ENCODE results near the gene IBA57. TPM values are rescaled to one million over a fixed set of nuclear protein-coding genes. Genes with fewer than 3 reads are reported as not detected.

IBA57 gene
- total RNA-seq, 1 experiment from 2014 or later, result 3.6 TPM

DNA sequence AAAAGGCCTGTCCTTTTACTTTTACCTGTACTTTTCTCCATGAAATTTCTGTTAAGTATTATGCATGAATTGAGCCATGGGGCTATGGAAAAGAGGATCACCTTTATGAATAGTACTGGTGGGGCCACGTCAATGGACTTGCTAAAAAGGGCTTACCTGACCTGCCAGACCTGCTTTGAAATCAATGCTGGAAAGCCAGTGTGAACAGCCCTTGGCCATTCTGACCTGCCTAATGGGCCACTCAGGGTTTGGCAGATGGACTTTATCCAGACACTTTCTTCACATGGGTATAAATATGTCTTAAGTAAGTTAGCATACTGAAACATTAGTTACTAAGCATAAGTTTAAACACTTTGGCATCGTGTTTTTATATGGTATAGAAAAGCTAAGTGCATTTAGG, 33.8 kb upstream of the IBA57 start:
- Histone ChIP-seq H3K36me3 (ENCODE audit: insufficient read depth, low read length) (no peaks in the 10 kb centered on the region), H3K27me3 (ENCODE audit: low read length) (no peaks in the 10 kb centered on the region), H3K4me3 (ENCODE audit: low read length) (no peak overlapping the region), H3K9ac (ENCODE audit: low read length) (no peak overlapping the region), H4K20me1 (ENCODE audit: insufficient read depth, low read depth, low read length) (no peaks in the 10 kb centered on the region), H3K79me2 (ENCODE audit: low read length) (no peaks in the 10 kb centered on the region), H3K9me3 (ENCODE audit: low read length) (no peaks in the 10 kb centered on the region), H2AFZ (ENCODE audit: low read length) (no peak overlapping the region), H3K27ac (ENCODE audit: low read length) (no peak overlapping the region), H3K4me1 (ENCODE audit: low read length) (peaks cover 5% of the 10 kb centered on the region), H3K4me2 (ENCODE audit: low read depth, low read length, poor library complexity, severe bottlenecking) (no peak overlapping the region), H3K9me2 (replicated peaks; ENCODE audit: insufficient read depth, low read length) (no peaks in the 10 kb centered on the region)
- no peak for DNase-seq

DNA sequence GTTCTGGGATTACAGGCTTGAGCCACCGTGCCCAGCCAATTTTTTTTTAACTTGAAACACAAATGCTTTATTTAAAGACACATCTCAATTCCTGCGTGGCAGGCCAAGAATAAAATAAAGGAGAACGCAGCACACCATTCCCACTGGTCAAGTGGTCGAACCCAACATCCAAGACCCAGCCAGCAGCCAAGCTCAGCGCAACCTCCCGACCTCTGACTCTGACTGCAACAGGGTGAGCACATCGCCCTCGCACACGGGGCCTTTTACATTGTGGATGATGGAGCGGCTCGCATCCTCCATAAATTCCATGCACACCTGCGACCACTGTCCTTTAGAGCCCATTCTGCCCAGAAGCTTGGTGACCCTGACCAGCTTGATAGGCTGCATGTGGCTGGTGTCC, 31.0 kb upstream of the IBA57 start:
- H3K9me2 ChIP-seq (replicated peaks; ENCODE audit: insufficient read depth, low read length), result no peaks in the 10 kb centered on the region
- H3K4me3 ChIP-seq (ENCODE audit: low read length), result no peak overlapping the region
- no peak overlapping the region for H3K4me2 ChIP-seq (ENCODE audit: low read depth, low read length, poor library complexity, severe bottlenecking)
- no peak overlapping the region for H3K27ac ChIP-seq (ENCODE audit: low read length)
- no peaks in the 10 kb centered on the region for H3K36me3 ChIP-seq (ENCODE audit: insufficient read depth, low read length)
- no peak overlapping the region for H3K9ac ChIP-seq (ENCODE audit: low read length)
- no peaks in the 10 kb centered on the region for H3K9me3 ChIP-seq (ENCODE audit: low read length)
- no peak overlapping the region for H2AFZ ChIP-seq (ENCODE audit: low read length)
- DNase-seq, result no peak
- no peaks in the 10 kb centered on the region for H4K20me1 ChIP-seq (ENCODE audit: insufficient read depth, low read depth, low read length)
- H3K79me2 ChIP-seq (ENCODE audit: low read length), result no peaks in the 10 kb centered on the region
- H3K27me3 ChIP-seq (ENCODE audit: low read length), result no peaks in the 10 kb centered on the region
- H3K4me1 ChIP-seq (ENCODE audit: low read length), result peaks cover 21% of the 10 kb centered on the region

DNA sequence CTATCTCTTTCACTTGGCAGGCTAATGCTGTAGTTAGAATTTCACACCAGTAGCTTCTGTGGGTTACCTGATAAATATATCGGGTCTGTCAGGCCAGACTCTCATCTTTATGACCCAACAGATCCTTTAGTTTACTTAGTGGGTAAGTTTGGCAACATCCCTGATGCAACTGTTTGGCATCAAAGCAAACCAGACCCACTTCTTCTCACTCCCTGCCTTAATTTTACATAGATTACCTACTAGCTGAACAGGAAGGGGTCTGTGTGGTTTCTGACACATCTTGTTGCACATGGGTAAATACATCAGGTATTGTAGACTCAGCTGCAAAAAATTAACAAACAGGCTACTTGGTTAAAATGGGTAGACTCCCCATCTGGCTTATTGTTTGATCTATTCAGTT, 28.7 kb upstream of the IBA57 start:
- Histone ChIP-seq H2AFZ (ENCODE audit: low read length) (no peak overlapping the region), H3K27me3 (ENCODE audit: low read length) (no peaks in the 10 kb centered on the region), H4K20me1 (ENCODE audit: insufficient read depth, low read depth, low read length) (peaks cover 3% of the 10 kb centered on the region; the same call in 1 of the 2 replicates), H3K4me2 (ENCODE audit: low read depth, low read length, poor library complexity, severe bottlenecking) (no peak overlapping the region), H3K4me3 (ENCODE audit: low read length) (no peak overlapping the region), H3K9me2 (replicated peaks; ENCODE audit: insufficient read depth, low read length) (no peaks in the 10 kb centered on the region), H3K27ac (ENCODE audit: low read length) (no peak overlapping the region), H3K9ac (ENCODE audit: low read length) (no peak overlapping the region), H3K9me3 (ENCODE audit: low read length) (no peaks in the 10 kb centered on the region), H3K36me3 (ENCODE audit: insufficient read depth, low read length) (no peaks in the 10 kb centered on the region), H3K79me2 (ENCODE audit: low read length) (peaks cover 17% of the 10 kb centered on the region), H3K4me1 (ENCODE audit: low read length) (peaks cover 25% of the 10 kb centered on the region)
- DNase-seq, result no peak

DNA sequence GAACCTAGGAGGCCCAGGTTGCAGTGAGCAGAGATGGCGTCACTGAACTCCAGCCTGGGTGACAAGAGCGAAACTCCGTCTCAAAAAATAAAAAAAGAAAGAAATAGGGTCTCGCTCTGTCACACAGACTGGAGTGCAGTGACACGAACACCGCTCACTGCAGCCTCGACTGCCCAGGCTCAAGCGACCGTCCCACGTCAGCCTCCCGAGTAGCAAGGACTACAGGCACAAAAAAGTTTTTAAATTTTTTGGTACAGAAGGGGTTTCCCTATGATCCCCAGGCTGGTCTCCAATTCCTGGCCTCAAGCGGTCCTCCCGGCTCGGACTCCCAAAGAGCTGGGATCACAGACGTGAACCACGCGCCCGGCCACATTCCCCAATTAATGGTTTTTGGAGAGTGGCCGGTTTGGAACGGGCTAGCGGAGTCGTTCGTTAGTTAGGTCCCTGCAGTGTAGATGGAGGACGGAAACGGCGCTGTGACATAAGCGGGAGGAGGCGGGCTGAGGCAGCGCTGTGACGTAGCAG, 26.1 kb upstream of the IBA57 start:
- H3K4me1 ChIP-seq (ENCODE audit: low read length), result peaks cover 30% of the 10 kb centered on the region

DNA sequence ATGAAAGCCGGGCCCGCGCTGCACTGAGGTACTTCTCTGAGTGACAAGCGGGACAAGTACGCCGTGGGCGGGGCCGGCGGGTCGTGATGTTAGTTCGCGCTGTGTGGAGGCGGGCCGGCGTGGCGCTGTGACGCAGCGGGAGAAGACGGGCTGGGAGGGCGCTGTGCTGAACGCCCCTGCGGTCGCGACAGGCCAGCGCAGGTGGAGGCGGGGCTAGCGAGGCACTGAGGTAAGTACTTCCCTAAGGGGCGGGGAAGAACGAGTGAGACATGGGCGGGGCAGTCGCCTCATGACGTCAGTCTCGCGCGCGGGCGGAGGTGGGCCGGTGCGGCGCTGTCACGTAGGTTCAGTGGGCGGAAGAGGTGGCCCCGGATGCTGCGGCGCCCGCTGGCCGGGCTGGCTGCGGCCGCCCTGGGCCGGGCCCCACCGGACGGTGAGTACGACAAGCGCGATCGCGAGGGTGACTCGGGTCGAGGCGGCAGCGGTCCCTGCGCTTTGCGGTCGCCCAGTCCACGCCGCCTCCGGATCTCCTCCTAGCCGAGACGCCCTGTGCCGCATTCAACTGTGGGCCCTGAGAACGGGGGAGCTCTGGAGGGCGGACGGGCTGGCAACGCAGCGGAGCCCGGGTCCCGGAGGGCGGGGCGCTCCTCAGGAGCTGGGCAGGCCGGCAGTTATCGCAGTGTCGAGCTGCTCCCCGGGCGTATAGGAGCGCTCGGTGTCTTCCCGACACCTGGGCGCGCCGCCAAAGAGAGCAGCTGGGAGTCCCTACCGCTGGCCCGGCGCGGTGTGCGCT, 25.5 kb upstream of the IBA57 start, which contains the start of gene GUK1:
Gene GUK1, plus strand, starts transcription at position 349 of the 793 bp plus-strand sequence. Its CDS starts 24 bp downstream, at position 373.
- H3K4me3 ChIP-seq (ENCODE audit: low read length), result peak within 1 kb of the TSS; percentile 98
- peak within 1 kb of the TSS; percentile 92 for H3K4me2 ChIP-seq (ENCODE audit: low read depth, low read length, poor library complexity, severe bottlenecking)
- no peaks in the 10 kb centered on the region for H3K36me3 ChIP-seq (ENCODE audit: insufficient read depth, low read length)
- H3K9ac ChIP-seq (ENCODE audit: low read length), result peak within 1 kb of the TSS; percentile 92
- H3K9me2 ChIP-seq (replicated peaks; ENCODE audit: insufficient read depth, low read length), result no peaks in the 10 kb centered on the region
- peaks cover 49% of the 10 kb centered on the region for H3K79me2 ChIP-seq (ENCODE audit: low read length)
- H4K20me1 ChIP-seq (ENCODE audit: insufficient read depth, low read depth, low read length), result peaks cover 21% of the 10 kb centered on the region
- DNase-seq, result peak; percentile 100
- no peaks in the 10 kb centered on the region for H3K27me3 ChIP-seq (ENCODE audit: low read length)
- H2AFZ ChIP-seq (ENCODE audit: low read length), result peak within 1 kb of the TSS; percentile 21; the same call in 1 of the 2 replicates
- H3K9me3 ChIP-seq (ENCODE audit: low read length), result no peaks in the 10 kb centered on the region
- peaks cover 30% of the 10 kb centered on the region for H3K4me1 ChIP-seq (ENCODE audit: low read length)
- H3K27ac ChIP-seq (ENCODE audit: low read length), result peak within 1 kb of the TSS; percentile 73

More for the DNA sequence above, 26.1 kb upstream of the IBA57 start:
- H3K27me3 ChIP-seq (ENCODE audit: low read length), result no peaks in the 10 kb centered on the region
- peak overlapping the region; percentile 86 for H3K4me3 ChIP-seq (ENCODE audit: low read length)
- peak overlapping the region; percentile 83 for H3K4me2 ChIP-seq (ENCODE audit: low read depth, low read length, poor library complexity, severe bottlenecking)
- peak overlapping the region; percentile 92 for H3K9ac ChIP-seq (ENCODE audit: low read length)
- peak overlapping the region; percentile 21; the same call in 1 of the 2 replicates for H2AFZ ChIP-seq (ENCODE audit: low read length)
- H3K79me2 ChIP-seq (ENCODE audit: low read length), result peaks cover 42% of the 10 kb centered on the region
- no peaks in the 10 kb centered on the region for H3K9me3 ChIP-seq (ENCODE audit: low read length)
- DNase-seq, result no peak
- H3K9me2 ChIP-seq (replicated peaks; ENCODE audit: insufficient read depth, low read length), result no peaks in the 10 kb centered on the region
- H3K36me3 ChIP-seq (ENCODE audit: insufficient read depth, low read length), result no peaks in the 10 kb centered on the region
- peaks cover 16% of the 10 kb centered on the region for H4K20me1 ChIP-seq (ENCODE audit: insufficient read depth, low read depth, low read length)
- H3K27ac ChIP-seq (ENCODE audit: low read length), result peak overlapping the region; percentile 73

DNA sequence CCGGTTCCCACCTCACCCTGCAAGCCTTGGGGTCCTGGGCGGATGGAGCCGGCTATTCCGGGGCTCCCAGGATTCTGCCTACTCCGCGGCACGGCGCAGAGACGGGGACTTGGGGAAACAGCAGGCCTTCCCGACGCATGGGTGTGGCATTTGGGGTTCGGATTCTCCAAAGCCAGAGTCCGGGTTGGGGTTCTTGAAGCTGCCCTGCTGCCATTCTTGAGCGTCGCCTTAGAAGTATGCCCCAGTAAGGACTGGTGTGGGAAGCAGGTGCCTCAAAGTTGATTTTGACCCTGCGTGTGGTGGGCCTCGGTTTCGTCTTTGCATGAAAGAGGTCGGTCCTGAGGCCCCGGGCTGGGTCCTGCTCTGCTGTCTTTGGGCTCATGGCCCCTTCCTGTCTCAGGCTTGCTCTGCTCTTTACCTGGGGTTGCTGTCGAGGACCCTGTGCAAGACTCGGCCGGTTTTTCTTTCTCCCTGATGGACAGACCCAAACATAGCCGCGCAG, 24.8 kb upstream of the IBA57 start:
- no peaks in the 10 kb centered on the region for H3K9me3 ChIP-seq (ENCODE audit: low read length)

DNA sequence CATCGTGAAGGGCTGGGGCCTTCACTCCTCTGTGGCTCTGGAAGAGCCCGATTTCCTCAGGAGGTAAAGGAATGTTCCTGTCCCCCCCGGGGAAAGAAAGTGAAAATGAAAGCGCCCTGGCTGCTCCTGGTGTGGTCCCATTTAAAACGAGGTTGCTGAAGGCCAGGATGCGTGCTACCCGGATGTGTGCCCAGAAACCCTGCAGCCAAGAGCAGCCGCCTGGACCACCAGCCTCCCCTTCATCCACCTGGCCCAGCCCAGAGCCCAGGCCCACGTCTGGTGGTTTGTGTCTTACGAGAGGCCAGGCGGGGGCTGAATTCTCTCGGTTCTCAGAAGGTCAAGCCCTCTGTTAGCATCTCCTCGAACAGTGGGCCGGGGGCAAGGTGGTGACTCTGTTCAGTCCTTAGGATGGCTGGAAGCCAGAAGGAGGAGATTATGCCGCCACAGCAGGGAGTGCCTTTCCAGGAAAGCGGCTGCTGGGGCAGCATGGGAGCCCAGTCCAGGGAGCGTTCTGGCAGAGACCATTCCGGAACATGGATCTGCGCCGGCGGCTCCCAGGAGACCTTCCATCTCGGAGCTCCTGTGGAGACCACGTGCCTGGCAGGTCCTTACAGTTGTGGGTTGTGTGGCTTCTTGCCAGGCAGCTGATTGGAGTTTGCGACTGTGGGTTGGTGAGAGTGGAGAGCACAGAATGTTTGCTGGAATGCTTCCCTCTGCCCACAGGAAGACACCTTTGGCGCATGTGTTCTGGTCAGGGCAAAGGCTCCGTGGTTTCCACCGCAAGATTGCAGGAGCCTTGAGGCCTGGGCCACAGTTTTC, 24.2 kb upstream of the IBA57 start:
- peaks cover 30% of the 10 kb centered on the region for H3K4me1 ChIP-seq (ENCODE audit: low read length)
- no peaks in the 10 kb centered on the region for H3K9me2 ChIP-seq (replicated peaks; ENCODE audit: insufficient read depth, low read length)
- H3K27ac ChIP-seq (ENCODE audit: low read length), result no peak overlapping the region
- peak overlapping the region; percentile 92 for H3K4me2 ChIP-seq (ENCODE audit: low read depth, low read length, poor library complexity, severe bottlenecking)
- H3K9ac ChIP-seq (ENCODE audit: low read length), result peak overlapping the region; percentile 89
- H3K9me3 ChIP-seq (ENCODE audit: low read length), result no peaks in the 10 kb centered on the region
- no peaks in the 10 kb centered on the region for H3K36me3 ChIP-seq (ENCODE audit: insufficient read depth, low read length)
- H4K20me1 ChIP-seq (ENCODE audit: insufficient read depth, low read depth, low read length), result peaks cover 21% of the 10 kb centered on the region
- no peaks in the 10 kb centered on the region for H3K27me3 ChIP-seq (ENCODE audit: low read length)
- peak overlapping the region; percentile 98 for H3K4me3 ChIP-seq (ENCODE audit: low read length)
- no peak for DNase-seq
- H2AFZ ChIP-seq (ENCODE audit: low read length), result no peak overlapping the region
- H3K79me2 ChIP-seq (ENCODE audit: low read length), result peaks cover 59% of the 10 kb centered on the region

More for the DNA sequence above, 24.8 kb upstream of the IBA57 start:
- peaks cover 21% of the 10 kb centered on the region for H4K20me1 ChIP-seq (ENCODE audit: insufficient read depth, low read depth, low read length)
- peaks cover 55% of the 10 kb centered on the region for H3K79me2 ChIP-seq (ENCODE audit: low read length)
- peak overlapping the region; percentile 98 for H3K4me3 ChIP-seq (ENCODE audit: low read length)
- H3K4me2 ChIP-seq (ENCODE audit: low read depth, low read length, poor library complexity, severe bottlenecking), result peak overlapping the region; percentile 92
- no peak overlapping the region for H3K27ac ChIP-seq (ENCODE audit: low read length)
- peaks cover 30% of the 10 kb centered on the region for H3K4me1 ChIP-seq (ENCODE audit: low read length)
- no peak overlapping the region for H2AFZ ChIP-seq (ENCODE audit: low read length)
- DNase-seq, result no peak
- no peaks in the 10 kb centered on the region for H3K9me2 ChIP-seq (replicated peaks; ENCODE audit: insufficient read depth, low read length)
- peak overlapping the region; percentile 89 for H3K9ac ChIP-seq (ENCODE audit: low read length)
- no peaks in the 10 kb centered on the region for H3K27me3 ChIP-seq (ENCODE audit: low read length)
- H3K36me3 ChIP-seq (ENCODE audit: insufficient read depth, low read length), result no peaks in the 10 kb centered on the region

All from Karpas-422 (cell line).